H7 (cell line): ENCODE results near the gene DKK3. TPM values are rescaled to one million over a fixed set of nuclear protein-coding genes. Genes with fewer than 3 reads are reported as not detected.
A peak's percentile ranks its signal among the peaks of the same experiment; 100 is the strongest.

ENCODE experiments used
- DNase-seq: peaks from one replicate; pipeline ENCODE4 v3.0.0; 2012
- H3K27me3 ChIP-seq: 2 replicates; pipeline ENCODE4 v1.6.0; 2011; ENCODE audit warnings: mild to moderate bottlenecking, low read length; ENCODE audit not compliant: control insufficient read depth, insufficient read depth
- H3K36me3 ChIP-seq: replicated peaks from 2 replicates; pipeline ENCODE4 v1.5.1; 2011; ENCODE audit warnings: low read length; ENCODE audit not compliant: control insufficient read depth, insufficient read depth
- H3K4me3 ChIP-seq: 2 replicates; pipeline ENCODE4 v1.5.1; 2011; ENCODE audit warnings: low read depth, mild to moderate bottlenecking, control low read depth, low read length, moderate library complexity; ENCODE audit not compliant: insufficient read depth
- total RNA-seq: library from RNA; depleted of rRNA; stranded (reverse); fragments of >200 nt; shearing (Covaris generic); gene quantifications from 2 replicates; pipeline ENCODE4 v1.2.3, GENCODE V29; 2014

DKK3 gene
- total RNA-seq, 1 experiment from 2014 or later: 15.3 TPM

- no peaks in the 10 kb centered on the region for H3K27me3 ChIP-seq
- H3K36me3 ChIP-seq: no peaks in the 10 kb centered on the region; the same call in 1 of the 2 replicates
- no peak overlapping the region for H3K4me3 ChIP-seq
- peak; percentile 90 for DNase-seq
Observed at GRCh38 chr11:11966826-11967668, 41.4 kb downstream of the DKK3 start.

GRCh38 chr11:11966354-11966741 is 42.1 kb downstream of the DKK3 start:
- peak; percentile 24 for DNase-seq
- Histone ChIP-seq H3K27me3 (no peaks in the 10 kb centered on the region), H3K4me3 (no peak overlapping the region), H3K36me3 (no peaks in the 10 kb centered on the region; the same call in 1 of the 2 replicates)

GRCh38 chr11:11965656-11966353 is 42.6 kb downstream of the DKK3 start:
- DNase-seq: peak; percentile 10
- no peaks in the 10 kb centered on the region; the same call in 1 of the 2 replicates for H3K36me3 ChIP-seq
- no peak overlapping the region for H3K4me3 ChIP-seq
- no peaks in the 10 kb centered on the region for H3K27me3 ChIP-seq

GRCh38 chr11:11965192-11965591 is 43.2 kb downstream of the DKK3 start:
- Histone ChIP-seq H3K4me3 (no peak overlapping the region), H3K36me3 (no peaks in the 10 kb centered on the region; the same call in 1 of the 2 replicates), H3K27me3 (no peaks in the 10 kb centered on the region)
- DNase-seq: peak; percentile 14

GRCh38 chr11:11964774-11965150 is 43.7 kb downstream of the DKK3 start:
- peak; percentile 13 for DNase-seq

GRCh38 chr11:11963842-11964773 is 44.3 kb downstream of the DKK3 start:
- H3K27me3 ChIP-seq: no peaks in the 10 kb centered on the region
- no peaks in the 10 kb centered on the region; the same call in 1 of the 2 replicates for H3K36me3 ChIP-seq
- peak; percentile 12 for DNase-seq
- H3K4me3 ChIP-seq: no peak overlapping the region

More at GRCh38 chr11:11964774-11965150, 43.7 kb downstream of the DKK3 start:
- no peaks in the 10 kb centered on the region; the same call in 1 of the 2 replicates for H3K36me3 ChIP-seq
- no peak overlapping the region for H3K4me3 ChIP-seq
- H3K27me3 ChIP-seq: no peaks in the 10 kb centered on the region

- no peaks in the 10 kb centered on the region for H3K27me3 ChIP-seq
- H3K36me3 ChIP-seq: no peaks in the 10 kb centered on the region; the same call in 1 of the 2 replicates
- no peak overlapping the region for H3K4me3 ChIP-seq
- DNase-seq: no peak
Observed at GRCh38 chr11:11963067-11963466, 45.4 kb downstream of the DKK3 start.

- no peaks in the 10 kb centered on the region for H3K27me3 ChIP-seq
- DNase-seq: no peak
- H3K36me3 ChIP-seq: no peaks in the 10 kb centered on the region; the same call in none of the 2 replicates
- no peak overlapping the region for H3K4me3 ChIP-seq
Observed at GRCh38 chr11:11961399-11962028, 46.9 kb downstream of the DKK3 start.

GRCh38 chr11:11960687-11961086 is 47.7 kb downstream of the DKK3 start:
- no peak overlapping the region for H3K4me3 ChIP-seq
- DNase-seq: no peak
- no peaks in the 10 kb centered on the region for H3K27me3 ChIP-seq
- H3K36me3 ChIP-seq: no peaks in the 10 kb centered on the region; the same call in none of the 2 replicates

- Histone ChIP-seq H3K36me3 (peaks cover 2% of the 10 kb centered on the region), H3K4me3 (no peak overlapping the region), H3K27me3 (no peaks in the 10 kb centered on the region)
- no peak for DNase-seq
Observed at GRCh38 chr11:11959601-11960000, 48.8 kb downstream of the DKK3 start.

GRCh38 chr11:11958403-11959231 is 49.8 kb downstream of the DKK3 start:
- Histone ChIP-seq H3K36me3 (peaks cover 2% of the 10 kb centered on the region; the same call in 1 of the 2 replicates), H3K4me3 (no peak overlapping the region), H3K27me3 (no peaks in the 10 kb centered on the region)
- DNase-seq: no peak

- peaks cover 2% of the 10 kb centered on the region for H3K36me3 ChIP-seq
- no peak for DNase-seq
- no peaks in the 10 kb centered on the region for H3K27me3 ChIP-seq
- H3K4me3 ChIP-seq: no peak overlapping the region
Observed at GRCh38 chr11:11956006-11956405, 52.4 kb downstream of the DKK3 start.

- H3K36me3 ChIP-seq: peaks cover 2% of the 10 kb centered on the region
- DNase-seq: no peak
- H3K27me3 ChIP-seq: no peaks in the 10 kb centered on the region
- H3K4me3 ChIP-seq: no peak overlapping the region
Observed at GRCh38 chr11:11952036-11952435, 56.4 kb downstream of the DKK3 start.
